GM15510 (cell line): ENCODE measurements around the gene CHD2.

Experiments
- POLR2A ChIP-seq: IDR thresholded peaks from 3 replicates; pipeline ENCODE4 v1.6.1; 2011; ENCODE audit warnings: borderline replicate concordance; ENCODE audit not compliant: insufficient read length; ENCODE audit errors: extremely low read depth

Gene CHD2

GRCh38 chr15:92909136-92909781 is 9.1 kb downstream of the CHD2 start:
- no peak for TF ChIP-seq POLR2A

GRCh38 chr15:92910451-92910850 is 10.3 kb downstream of the CHD2 start:
- TF ChIP-seq POLR2A, result no peak

GRCh38 chr15:92914103-92914499 is 14.0 kb downstream of the CHD2 start:
- TF ChIP-seq POLR2A, result no peak

GRCh38 chr15:92914768-92915221 is 14.7 kb downstream of the CHD2 start:
- TF ChIP-seq POLR2A, result no peak

- TF ChIP-seq POLR2A, result no peak
Measured at GRCh38 chr15:92915766-92916435, 15.8 kb downstream of the CHD2 start.

- TF ChIP-seq POLR2A, result no peak
Measured at GRCh38 chr15:92917598-92918407, 17.7 kb downstream of the CHD2 start.

- TF ChIP-seq POLR2A, result no peak
Measured at GRCh38 chr15:92920595-92921161, 20.6 kb downstream of the CHD2 start.

- TF ChIP-seq POLR2A, result no peak
Measured at GRCh38 chr15:92921215-92922131, 21.3 kb downstream of the CHD2 start.

- TF ChIP-seq POLR2A, result no peak
Measured at GRCh38 chr15:92922418-92923002, 22.4 kb downstream of the CHD2 start.

- no peak for TF ChIP-seq POLR2A
Measured at GRCh38 chr15:92924216-92924615, 24.1 kb downstream of the CHD2 start.

GRCh38 chr15:92925454-92925853 is 25.3 kb downstream of the CHD2 start:
- no peak for TF ChIP-seq POLR2A

GRCh38 chr15:92928225-92928750 is 28.2 kb downstream of the CHD2 start:
- no peak for TF ChIP-seq POLR2A

GRCh38 chr15:92929002-92929401 is 28.9 kb downstream of the CHD2 start:
- no peak for TF ChIP-seq POLR2A

GRCh38 chr15:92930054-92930621 is 30.0 kb downstream of the CHD2 start:
- TF ChIP-seq POLR2A, result no peak

GRCh38 chr15:92930776-92931175 is 30.7 kb downstream of the CHD2 start:
- TF ChIP-seq POLR2A, result no peak
